Measurements from ENCODE around the gene ARHGAP18.
A peak's percentile ranks its signal among the peaks of the same experiment; 100 is the strongest.

Gene ARHGAP18

DNA sequence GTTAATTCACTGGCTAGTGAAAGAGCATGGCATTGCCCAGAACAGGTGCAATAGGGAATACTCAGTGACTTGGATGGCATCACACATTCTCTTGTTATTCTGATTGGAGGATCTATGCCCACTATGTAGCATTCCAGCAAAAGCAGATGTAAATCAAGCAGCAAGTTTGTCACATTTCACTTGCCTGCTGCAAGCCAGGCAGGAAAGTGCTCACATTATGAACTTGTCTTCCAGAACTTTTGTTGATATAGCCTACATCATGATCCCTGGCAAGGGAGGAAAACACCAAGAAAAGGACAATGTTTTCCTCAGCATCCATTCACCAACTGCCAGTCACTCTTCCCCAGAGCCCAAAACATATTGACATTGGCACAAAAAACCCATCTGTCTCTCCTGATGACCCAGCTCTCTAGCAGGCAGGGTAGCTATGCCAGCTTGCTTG lies 77.8 kb downstream of the ARHGAP18 start:
- DNase-seq, result no peak
- no peak overlapping the region for H3K27ac Mint-ChIP-seq
- no peaks in the 10 kb centered on the region for H3K27me3 Mint-ChIP-seq
- H3K36me3 Mint-ChIP-seq, result peaks cover 28% of the 10 kb centered on the region
- H3K4me3 Mint-ChIP-seq, result no peak overlapping the region
- H3K9me3 Mint-ChIP-seq, result no peaks in the 10 kb centered on the region
- no peaks in the 10 kb centered on the region for H3K4me1 Mint-ChIP-seq
- CTCF ChIA-PET, result no interaction called here

- CTCF ChIA-PET, result interaction anchor here (0.7 kb wide), 1 partner anchor 130 kb away, joined by 3 read pairs; no protein-coding TSS in a partner anchor
Observed at GRCh38 chr6:129631070-129631469, 78.9 kb downstream of the ARHGAP18 start.

GRCh38 chr6:129630596-129630995 lies 79.4 kb downstream of the ARHGAP18 start:
- Mint-ChIP-seq H3K27ac (no peak overlapping the region), H3K4me3 (no peak overlapping the region), H3K4me1 (no peaks in the 10 kb centered on the region), H3K36me3 (peaks cover 19% of the 10 kb centered on the region), H3K9me3 (no peaks in the 10 kb centered on the region), H3K27me3 (no peaks in the 10 kb centered on the region)
- no peak for DNase-seq
- CTCF ChIA-PET, result interaction anchor here (0.7 kb wide), 1 partner anchor 130 kb away, joined by 3 read pairs; no protein-coding TSS in a partner anchor

More at GRCh38 chr6:129631070-129631469, 78.9 kb downstream of the ARHGAP18 start:
- Mint-ChIP-seq H3K27me3 (no peaks in the 10 kb centered on the region), H3K9me3 (no peaks in the 10 kb centered on the region), H3K27ac (no peak overlapping the region), H3K4me1 (no peaks in the 10 kb centered on the region), H3K4me3 (no peak overlapping the region), H3K36me3 (peaks cover 19% of the 10 kb centered on the region)
- no peak for DNase-seq

GRCh38 chr6:129628101-129628815 lies 81.7 kb downstream of the ARHGAP18 start:
- peaks cover 17% of the 10 kb centered on the region for H3K36me3 Mint-ChIP-seq
- CTCF ChIA-PET, result no interaction called here
- H3K27ac Mint-ChIP-seq, result no peak overlapping the region

DNA sequence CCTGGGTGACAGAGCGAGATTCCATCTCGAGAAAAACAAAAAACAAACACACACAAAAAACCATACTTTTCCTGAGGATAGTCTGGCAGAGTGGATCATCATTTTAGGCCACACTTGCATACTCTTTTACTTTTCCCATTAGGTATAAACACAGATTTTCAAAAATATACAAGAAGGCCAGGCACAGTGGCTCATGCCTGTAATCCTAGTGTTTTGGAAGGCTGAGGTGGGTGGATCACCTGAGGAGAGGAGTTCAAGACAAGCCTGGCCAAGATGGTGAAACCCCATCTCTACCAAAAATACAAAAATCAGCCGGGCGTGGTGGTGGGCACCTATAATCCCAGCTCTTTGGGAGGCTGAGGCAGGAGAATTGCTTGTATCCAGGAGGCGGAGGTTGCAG lies 85.5 kb downstream of the ARHGAP18 start:
- Mint-ChIP-seq H3K27ac (no peak overlapping the region), H3K4me3 (no peak overlapping the region), H3K36me3 (peaks cover 18% of the 10 kb centered on the region), H3K9me3 (no peaks in the 10 kb centered on the region), H3K4me1 (no peaks in the 10 kb centered on the region), H3K27me3 (no peaks in the 10 kb centered on the region)
- DNase-seq, result peak; percentile 26
- CTCF ChIA-PET, result no interaction called here

More at GRCh38 chr6:129628101-129628815, 81.7 kb downstream of the ARHGAP18 start:
- Mint-ChIP-seq H3K27me3 (no peaks in the 10 kb centered on the region), H3K4me1 (no peaks in the 10 kb centered on the region), H3K4me3 (no peak overlapping the region), H3K9me3 (no peaks in the 10 kb centered on the region)
- DNase-seq, result no peak

DNA sequence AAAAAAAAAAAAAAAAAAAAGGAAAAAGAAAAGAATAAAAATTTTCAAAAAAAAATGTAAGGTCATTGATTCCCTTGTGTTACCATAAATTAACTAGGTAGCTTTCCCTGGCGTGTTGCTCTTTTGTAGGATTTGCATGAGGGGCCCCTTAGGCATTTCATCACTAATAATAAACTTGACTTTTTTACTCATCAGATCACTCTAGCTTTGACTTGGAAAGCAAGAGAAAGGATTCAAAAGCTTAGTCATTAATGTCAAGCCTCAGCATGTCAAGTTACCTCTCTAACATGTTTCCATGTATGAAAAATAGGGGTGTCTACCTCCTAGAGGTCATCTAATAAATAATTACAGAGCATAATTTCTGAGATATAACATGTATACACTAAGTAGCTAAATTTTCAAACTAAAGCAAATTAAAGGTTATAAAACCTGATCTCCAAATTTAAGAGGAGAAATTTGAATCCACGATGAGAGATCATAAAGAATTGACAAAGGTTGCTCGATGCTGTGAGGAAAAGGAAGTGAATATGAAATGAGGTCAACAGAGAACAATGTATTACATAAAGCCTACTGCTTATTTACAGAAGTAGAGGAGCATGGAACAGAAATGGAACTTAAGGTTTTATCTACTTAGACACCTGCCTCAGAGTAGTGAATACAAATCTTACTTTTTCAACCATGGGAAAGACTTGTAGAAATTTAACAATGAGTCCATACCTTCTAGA lies 86.8 kb downstream of the ARHGAP18 start:
- Mint-ChIP-seq H3K9me3 (peaks cover 3% of the 10 kb centered on the region), H3K36me3 (peaks cover 18% of the 10 kb centered on the region), H3K4me3 (no peak overlapping the region), H3K27me3 (no peaks in the 10 kb centered on the region), H3K4me1 (peaks cover 2% of the 10 kb centered on the region), H3K27ac (no peak overlapping the region)
- DNase-seq, result no peak
- CTCF ChIA-PET, result no interaction called here

- Mint-ChIP-seq H3K27me3 (no peaks in the 10 kb centered on the region), H3K9me3 (peaks cover 3% of the 10 kb centered on the region), H3K27ac (no peak overlapping the region), H3K4me3 (no peak overlapping the region), H3K4me1 (peaks cover 2% of the 10 kb centered on the region), H3K36me3 (peaks cover 15% of the 10 kb centered on the region)
- CTCF ChIA-PET, result interaction anchor here (0.8 to 1.5 kb wide), 3 partner anchors 89 to 110 kb away, joined by 3 to 5 read pairs (median 4); partner anchors contain the start of gene ARHGAP18
- DNase-seq, result peak; percentile 49
Observed at GRCh38 chr6:129621252-129621651, 88.7 kb downstream of the ARHGAP18 start.

- Mint-ChIP-seq H3K36me3 (peaks cover 15% of the 10 kb centered on the region), H3K27ac (no peak overlapping the region), H3K27me3 (no peaks in the 10 kb centered on the region), H3K9me3 (peaks cover 3% of the 10 kb centered on the region), H3K4me3 (no peak overlapping the region), H3K4me1 (peaks cover 2% of the 10 kb centered on the region)
- CTCF ChIA-PET, result no interaction called here
- no peak for DNase-seq
Observed at GRCh38 chr6:129620234-129620610, 89.8 kb downstream of the ARHGAP18 start.

- Mint-ChIP-seq H3K27me3 (no peaks in the 10 kb centered on the region), H3K27ac (peak overlapping the region; percentile 53), H3K9me3 (peaks cover 3% of the 10 kb centered on the region), H3K4me3 (no peak overlapping the region), H3K36me3 (peaks cover 19% of the 10 kb centered on the region), H3K4me1 (peaks cover 2% of the 10 kb centered on the region)
- CTCF ChIA-PET, result no interaction called here
- no peak for DNase-seq
Observed at GRCh38 chr6:129619579-129620233, 90.3 kb downstream of the ARHGAP18 start.

DNA sequence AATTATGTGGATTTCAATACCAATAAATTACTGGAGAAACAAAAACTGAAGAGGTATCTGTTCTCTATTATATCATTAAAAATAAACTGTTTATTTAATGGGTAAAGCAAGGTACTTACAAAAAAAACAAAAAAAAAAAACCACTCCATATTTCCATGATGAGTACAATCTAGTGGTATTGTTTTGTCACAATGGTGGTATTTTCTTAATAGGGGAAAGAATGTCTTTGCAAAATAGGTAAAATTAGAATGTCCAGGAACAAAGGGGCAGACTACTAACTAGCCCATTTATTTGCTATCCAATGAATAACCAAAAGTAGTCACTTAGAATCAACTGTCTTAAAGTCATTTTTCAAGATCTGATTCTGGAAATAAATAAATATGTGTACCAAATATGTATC lies 92.0 kb downstream of the ARHGAP18 start:
- no peak overlapping the region for H3K27ac Mint-ChIP-seq
- DNase-seq, result no peak
- CTCF ChIA-PET, result no interaction called here

GRCh38 chr6:129615496-129615895 lies 94.5 kb downstream of the ARHGAP18 start:
- DNase-seq, result no peak
- peaks cover 3% of the 10 kb centered on the region for H3K9me3 Mint-ChIP-seq
- CTCF ChIA-PET, result interaction anchor here (0.8 kb wide), 1 partner anchor 55 kb away, joined by 3 read pairs; no protein-coding TSS in a partner anchor
- H3K27me3 Mint-ChIP-seq, result no peaks in the 10 kb centered on the region
- peaks cover 13% of the 10 kb centered on the region for H3K36me3 Mint-ChIP-seq
- H3K4me3 Mint-ChIP-seq, result no peak overlapping the region
- peaks cover 2% of the 10 kb centered on the region for H3K4me1 Mint-ChIP-seq
- H3K27ac Mint-ChIP-seq, result no peak overlapping the region

More for the DNA sequence above, 92.0 kb downstream of the ARHGAP18 start:
- no peaks in the 10 kb centered on the region for H3K27me3 Mint-ChIP-seq
- H3K4me1 Mint-ChIP-seq, result peaks cover 2% of the 10 kb centered on the region
- peaks cover 3% of the 10 kb centered on the region for H3K9me3 Mint-ChIP-seq
- peaks cover 16% of the 10 kb centered on the region for H3K36me3 Mint-ChIP-seq
- H3K4me3 Mint-ChIP-seq, result no peak overlapping the region

DNA sequence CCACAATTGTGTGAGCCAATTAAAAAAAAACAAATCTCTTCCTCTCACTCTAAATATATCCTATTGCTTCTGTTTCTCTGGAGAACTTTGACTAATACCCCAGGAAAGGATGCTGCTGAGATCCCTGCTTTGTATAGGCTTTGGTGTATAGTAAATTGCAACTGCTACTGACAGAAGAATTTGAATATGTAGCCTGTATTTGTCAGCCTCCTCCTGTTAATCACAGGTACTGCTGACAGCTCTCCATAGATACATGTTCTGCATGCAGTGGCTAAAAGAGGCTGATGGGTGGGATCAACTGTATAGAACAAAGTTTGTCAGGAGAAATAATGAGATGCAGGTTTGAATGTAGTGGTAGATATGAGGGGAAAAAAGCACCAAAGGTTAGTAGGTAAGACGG lies 95.0 kb downstream of the ARHGAP18 start:
- H3K4me3 Mint-ChIP-seq, result no peak overlapping the region
- CTCF ChIA-PET, result no interaction called here
- DNase-seq, result no peak
- no peak overlapping the region for H3K27ac Mint-ChIP-seq
- H3K4me1 Mint-ChIP-seq, result peaks cover 2% of the 10 kb centered on the region
- peaks cover 3% of the 10 kb centered on the region for H3K9me3 Mint-ChIP-seq
- peaks cover 16% of the 10 kb centered on the region for H3K36me3 Mint-ChIP-seq
- no peaks in the 10 kb centered on the region for H3K27me3 Mint-ChIP-seq

- DNase-seq, result no peak
- Mint-ChIP-seq H3K36me3 (peaks cover 19% of the 10 kb centered on the region), H3K4me3 (no peak overlapping the region), H3K27ac (no peak overlapping the region), H3K4me1 (peaks cover 2% of the 10 kb centered on the region), H3K27me3 (no peaks in the 10 kb centered on the region), H3K9me3 (peaks cover 3% of the 10 kb centered on the region)
- CTCF ChIA-PET, result interaction anchor here (1.1 to 1.4 kb wide), 2 partner anchors 16 to 161 kb away, joined by 3 to 6 read pairs; no protein-coding TSS in a partner anchor
Observed at GRCh38 chr6:129614464-129614863, 95.5 kb downstream of the ARHGAP18 start.

- H3K36me3 Mint-ChIP-seq, result peaks cover 13% of the 10 kb centered on the region
- no peak overlapping the region for H3K4me3 Mint-ChIP-seq
- CTCF ChIA-PET, result no interaction called here
- no peaks in the 10 kb centered on the region for H3K9me3 Mint-ChIP-seq
- DNase-seq, result no peak
- no peaks in the 10 kb centered on the region for H3K27me3 Mint-ChIP-seq
- no peak overlapping the region for H3K27ac Mint-ChIP-seq
- H3K4me1 Mint-ChIP-seq, result no peaks in the 10 kb centered on the region
Observed at GRCh38 chr6:129612440-129612839, 97.5 kb downstream of the ARHGAP18 start.

Measured in activated naive CD4-positive, alpha-beta T cell treated with anti-CD3 and anti-CD28 coated beads, Interleukin-2, amount 10 ng/mL, durations not matched to agents 7 days and 5 days (primary cell).